AG04450 (cell line): Measurements from ENCODE around the gene CMKLR1. TPM values are rescaled to one million over a fixed set of nuclear protein-coding genes. Genes with fewer than 3 reads are reported as not detected.

ENCODE experiments used
- CTCF ChIA-PET: fragments of 300-600, 350-600 bp; formaldehyde crosslinking; extraction: SDS; loops from one replicate; lab custom pipeline; 2022; ENCODE audit warnings: antibody characterized with exemption, inconsistent platforms; lab: Charles Lee
- POLR2A ChIA-PET: fragments of 350-600 bp; formaldehyde crosslinking; extraction: SDS; loops from one replicate; lab custom pipeline; 2021; ENCODE audit warnings: antibody characterized with exemption, inconsistent platforms; lab: Yijun Ruan, JAX
- DNase-seq: peaks from one replicate; pipeline ENCODE4 v3.0.0-alpha.2; 2011; ENCODE audit warnings: low read depth, low spot score
- H3K27ac ChIP-seq: one replicate; pipeline ENCODE4 v1.5.1; 2012; ENCODE audit warnings: low read depth, low read length, control low read depth
- H3K27me3 ChIP-seq: one replicate; pipeline ENCODE4 v1.6.0; 2012; ENCODE audit warnings: low read length; ENCODE audit not compliant: control insufficient read depth, insufficient read depth
- H3K4me3 ChIP-seq: 2 replicates; pipeline ENCODE4 v1.5.1; 2011; ENCODE audit warnings: mild to moderate bottlenecking, low read depth, low read length, control low read depth
- H3K9me3 ChIP-seq: 2 replicates; pipeline ENCODE4 v1.5.1; 2012; ENCODE audit warnings: low read length; ENCODE audit not compliant: control insufficient read depth, insufficient read depth
- CTCF ChIP-seq: IDR thresholded peaks from 2 replicates; pipeline ENCODE4 v1.5.1; 2011; ENCODE audit warnings: low read depth, low read length, control low read depth, inconsistent platforms
- polyA plus RNA-seq: library from polyadenylated mRNA; depleted of rRNA; stranded (reverse); fragments of >200 nt; gene quantifications from 2 replicates; pipeline ENCODE4 v1.2.3, GENCODE V29; 2011

Gene CMKLR1
- polyA plus RNA-seq, 1 experiment: 0.12 TPM

GRCh38 chr12:108345716-108346633, 6.9 kb upstream of the CMKLR1 start:
- CTCF ChIA-PET: no interaction called here
- POLR2A ChIA-PET: interaction anchor here (0.6 kb wide), 1 partner anchor 881 kb away, joined by 5 read pairs; no protein-coding TSS in a partner anchor
- Histone ChIP-seq H3K9me3 (no peaks in the 10 kb centered on the region), H3K27ac (no peak overlapping the region), H3K4me3 (no peak overlapping the region), H3K27me3 (no peaks in the 10 kb centered on the region)
- TF ChIP-seq CTCF: no peak
- no peak for DNase-seq

GRCh38 chr12:108342985-108343384, 3.9 kb upstream of the CMKLR1 start:
- H3K27me3 ChIP-seq: peaks cover 7% of the 10 kb centered on the region
- POLR2A ChIA-PET: no interaction called here
- no peak overlapping the region for H3K4me3 ChIP-seq
- no peak for DNase-seq
- no peak overlapping the region for H3K27ac ChIP-seq
- TF ChIP-seq CTCF: no peak
- CTCF ChIA-PET: no interaction called here
- no peaks in the 10 kb centered on the region; the same call in 1 of the 2 replicates for H3K9me3 ChIP-seq

GRCh38 chr12:108341854-108342847, 3.0 kb upstream of the CMKLR1 start:
- TF ChIP-seq CTCF: no peak
- DNase-seq: no peak
- ChIA-PET CTCF (no interaction called here), POLR2A (no interaction called here)
- H3K4me3 ChIP-seq: no peak overlapping the region
- no peak overlapping the region for H3K27ac ChIP-seq
- peaks cover 10% of the 10 kb centered on the region for H3K27me3 ChIP-seq
- H3K9me3 ChIP-seq: no peaks in the 10 kb centered on the region; the same call in 1 of the 2 replicates

- CTCF ChIA-PET: no interaction called here
- Histone ChIP-seq H3K27ac (no peak overlapping the region), H3K27me3 (peaks cover 10% of the 10 kb centered on the region), H3K9me3 (no peaks in the 10 kb centered on the region; the same call in 1 of the 2 replicates), H3K4me3 (no peak overlapping the region)
- DNase-seq: no peak
- POLR2A ChIA-PET: no interaction called here
- TF ChIP-seq CTCF: no peak
Measured at GRCh38 chr12:108341356-108341755, 2.2 kb upstream of the CMKLR1 start.
